ENCODE data around the gene CARS1. TPM values are rescaled to one million over a fixed set of nuclear protein-coding genes. Genes with fewer than 3 reads are reported as not detected.

The CARS1 gene
- total and polyA plus RNA-seq, 5 donors from 2014 or later = 39.6 to 58.0 (median 42.9) TPM

GRCh38 chr11:3101921-3102640 lies 44.9 kb upstream of the CARS1 start:
- DNase-seq = no peak
- Mint-ChIP-seq H3K27ac (no peak overlapping the region), H3K27me3 (peaks cover 5% of the 10 kb centered on the region), H3K36me3 (no peaks in the 10 kb centered on the region), H3K4me3 (no peak overlapping the region), H3K9me3 (no peaks in the 10 kb centered on the region), H3K4me1 (peaks cover 0 to 21% (median 5%) of the 10 kb centered on the region in 4 donors)
- no peak for ATAC-seq (ENCODE audit: low read depth in 2 of 2)
- H3K36me3 ChIP-seq (ENCODE audit: control insufficient read depth, insufficient read depth, low read length) = no peaks in the 10 kb centered on the region
- no peak overlapping the region for H3K4me3 ChIP-seq (ENCODE audit: low read depth, low read length)
- H3K27me3 ChIP-seq (ENCODE audit: control insufficient read depth, insufficient read depth, low read length) = no peaks in the 10 kb centered on the region
- no peak overlapping the region for H3K27ac ChIP-seq (ENCODE audit: insufficient read depth, low read length, poor library complexity, severe bottlenecking)
- H3K4me1 ChIP-seq (ENCODE audit: control insufficient read depth, insufficient read depth, low read length, poor library complexity, severe bottlenecking) = no peaks in the 10 kb centered on the region
- H3K9me3 ChIP-seq (ENCODE audit: control insufficient read depth in 2 of 2, low read length in 2 of 2) = no peaks in the 10 kb centered on the region

GRCh38 chr11:3099178-3099577 lies 42.0 kb upstream of the CARS1 start:
- ATAC-seq (ENCODE audit: low read depth in 2 of 2) = no peak
- peak overlapping the region in 2 of 3 donors; percentile 83 to 94 for H3K27ac Mint-ChIP-seq
- no peaks in the 10 kb centered on the region for H3K36me3 Mint-ChIP-seq

GRCh38 chr11:3096909-3097530 lies 39.8 kb upstream of the CARS1 start:
- Mint-ChIP-seq H3K4me1 (peaks cover 0 to 20% (median 5%) of the 10 kb centered on the region in 4 donors), H3K4me3 (no peak overlapping the region), H3K27me3 (peaks cover 5% of the 10 kb centered on the region), H3K36me3 (no peaks in the 10 kb centered on the region), H3K27ac (no peak overlapping the region), H3K9me3 (no peaks in the 10 kb centered on the region)
- Histone ChIP-seq H3K9me3 (ENCODE audit: control insufficient read depth in 2 of 2, low read length in 2 of 2) (no peaks in the 10 kb centered on the region), H3K4me1 (ENCODE audit: control insufficient read depth, insufficient read depth, low read length, poor library complexity, severe bottlenecking) (peaks cover 1% of the 10 kb centered on the region), H3K27me3 (ENCODE audit: control insufficient read depth, insufficient read depth, low read length) (no peaks in the 10 kb centered on the region), H3K4me3 (ENCODE audit: low read depth, low read length) (no peak overlapping the region), H3K36me3 (ENCODE audit: control insufficient read depth, insufficient read depth, low read length) (no peaks in the 10 kb centered on the region), H3K27ac (ENCODE audit: insufficient read depth, low read length, poor library complexity, severe bottlenecking) (no peak overlapping the region)
- ATAC-seq (ENCODE audit: low read depth in 2 of 2) = no peak
- DNase-seq = peak in 1 of 3 donors; percentile 10

More at GRCh38 chr11:3099178-3099577, 42.0 kb upstream of the CARS1 start:
- no peaks in the 10 kb centered on the region for H3K9me3 Mint-ChIP-seq
- H3K4me3 Mint-ChIP-seq = peak overlapping the region in 2 of 4 donors; percentile 18 to 52
- peaks cover 5% of the 10 kb centered on the region for H3K27me3 Mint-ChIP-seq
- Histone ChIP-seq H3K9me3 (ENCODE audit: control insufficient read depth in 2 of 2, low read length in 2 of 2) (no peaks in the 10 kb centered on the region), H3K4me3 (ENCODE audit: low read depth, low read length) (no peak overlapping the region), H3K27me3 (ENCODE audit: control insufficient read depth, insufficient read depth, low read length) (no peaks in the 10 kb centered on the region), H3K36me3 (ENCODE audit: control insufficient read depth, insufficient read depth, low read length) (no peaks in the 10 kb centered on the region), H3K27ac (ENCODE audit: insufficient read depth, low read length, poor library complexity, severe bottlenecking) (no peak overlapping the region), H3K4me1 (ENCODE audit: control insufficient read depth, insufficient read depth, low read length, poor library complexity, severe bottlenecking) (no peaks in the 10 kb centered on the region)
- no peak for DNase-seq
- peaks cover 0 to 21% (median 5%) of the 10 kb centered on the region in 4 donors for H3K4me1 Mint-ChIP-seq

GRCh38 chr11:3095712-3096361 lies 38.6 kb upstream of the CARS1 start:
- H3K27ac Mint-ChIP-seq = no peak overlapping the region
- no peak overlapping the region for H3K4me3 ChIP-seq (ENCODE audit: low read depth, low read length)
- ATAC-seq (ENCODE audit: low read depth in 2 of 2) (no peak), DNase-seq (no peak)
- H3K4me1 ChIP-seq (ENCODE audit: control insufficient read depth, insufficient read depth, low read length, poor library complexity, severe bottlenecking) = peaks cover 6% of the 10 kb centered on the region
- H3K9me3 Mint-ChIP-seq = no peaks in the 10 kb centered on the region
- peaks cover 11% of the 10 kb centered on the region for H3K27me3 Mint-ChIP-seq
- H3K4me3 Mint-ChIP-seq = no peak overlapping the region
- no peaks in the 10 kb centered on the region for H3K9me3 ChIP-seq (ENCODE audit: control insufficient read depth in 2 of 2, low read length in 2 of 2)
- H3K4me1 Mint-ChIP-seq = peaks cover 0 to 17% (median 5%) of the 10 kb centered on the region in 4 donors
- H3K27me3 ChIP-seq (ENCODE audit: control insufficient read depth, insufficient read depth, low read length) = no peaks in the 10 kb centered on the region
- H3K36me3 Mint-ChIP-seq = no peaks in the 10 kb centered on the region
- H3K27ac ChIP-seq (ENCODE audit: insufficient read depth, low read length, poor library complexity, severe bottlenecking) = no peak overlapping the region
- H3K36me3 ChIP-seq (ENCODE audit: control insufficient read depth, insufficient read depth, low read length) = no peaks in the 10 kb centered on the region

GRCh38 chr11:3094223-3094824 lies 37.1 kb upstream of the CARS1 start:
- no peak overlapping the region for H3K27ac ChIP-seq (ENCODE audit: insufficient read depth, low read length, poor library complexity, severe bottlenecking)
- DNase-seq = no peak
- H3K27me3 ChIP-seq (ENCODE audit: control insufficient read depth, insufficient read depth, low read length) = no peaks in the 10 kb centered on the region
- Mint-ChIP-seq H3K9me3 (no peaks in the 10 kb centered on the region), H3K4me1 (peaks cover 0 to 6% (median 4%) of the 10 kb centered on the region in 4 donors), H3K27me3 (peaks cover 11% of the 10 kb centered on the region), H3K36me3 (no peaks in the 10 kb centered on the region), H3K27ac (no peak overlapping the region), H3K4me3 (no peak overlapping the region)
- H3K36me3 ChIP-seq (ENCODE audit: control insufficient read depth, insufficient read depth, low read length) = no peaks in the 10 kb centered on the region
- no peak overlapping the region for H3K4me3 ChIP-seq (ENCODE audit: low read depth, low read length)
- H3K9me3 ChIP-seq (ENCODE audit: control insufficient read depth in 2 of 2, low read length in 2 of 2) = no peaks in the 10 kb centered on the region
- no peak for ATAC-seq (ENCODE audit: low read depth in 2 of 2)
- H3K4me1 ChIP-seq (ENCODE audit: control insufficient read depth, insufficient read depth, low read length, poor library complexity, severe bottlenecking) = peaks cover 6% of the 10 kb centered on the region

GRCh38 chr11:3093281-3094191 lies 36.3 kb upstream of the CARS1 start:
- DNase-seq (no peak), ATAC-seq (ENCODE audit: low read depth in 2 of 2) (no peak)
- H3K4me3 ChIP-seq (ENCODE audit: low read depth, low read length) = no peak overlapping the region
- H3K4me1 ChIP-seq (ENCODE audit: control insufficient read depth, insufficient read depth, low read length, poor library complexity, severe bottlenecking) = peaks cover 6% of the 10 kb centered on the region
- Mint-ChIP-seq H3K4me1 (peaks cover 0 to 4% (median 0%) of the 10 kb centered on the region in 4 donors), H3K4me3 (no peak overlapping the region), H3K27ac (no peak overlapping the region), H3K36me3 (no peaks in the 10 kb centered on the region), H3K9me3 (no peaks in the 10 kb centered on the region), H3K27me3 (peaks cover 12% of the 10 kb centered on the region)
- no peaks in the 10 kb centered on the region for H3K27me3 ChIP-seq (ENCODE audit: control insufficient read depth, insufficient read depth, low read length)
- H3K36me3 ChIP-seq (ENCODE audit: control insufficient read depth, insufficient read depth, low read length) = no peaks in the 10 kb centered on the region
- H3K27ac ChIP-seq (ENCODE audit: insufficient read depth, low read length, poor library complexity, severe bottlenecking) = no peak overlapping the region
- no peaks in the 10 kb centered on the region for H3K9me3 ChIP-seq (ENCODE audit: control insufficient read depth in 2 of 2, low read length in 2 of 2)

- Histone ChIP-seq H3K36me3 (ENCODE audit: control insufficient read depth, insufficient read depth, low read length) (no peaks in the 10 kb centered on the region), H3K27ac (ENCODE audit: insufficient read depth, low read length, poor library complexity, severe bottlenecking) (no peak overlapping the region), H3K4me3 (ENCODE audit: low read depth, low read length) (no peak overlapping the region), H3K4me1 (ENCODE audit: control insufficient read depth, insufficient read depth, low read length, poor library complexity, severe bottlenecking) (peaks cover 6% of the 10 kb centered on the region), H3K27me3 (ENCODE audit: control insufficient read depth, insufficient read depth, low read length) (no peaks in the 10 kb centered on the region), H3K9me3 (ENCODE audit: control insufficient read depth in 2 of 2, low read length in 2 of 2) (no peaks in the 10 kb centered on the region)
- Mint-ChIP-seq H3K4me1 (no peaks in the 10 kb centered on the region), H3K36me3 (no peaks in the 10 kb centered on the region), H3K4me3 (no peak overlapping the region), H3K27ac (no peak overlapping the region), H3K27me3 (peaks cover 16% of the 10 kb centered on the region), H3K9me3 (no peaks in the 10 kb centered on the region)
- ATAC-seq (ENCODE audit: low read depth in 2 of 2) (no peak), DNase-seq (no peak)
Measured at GRCh38 chr11:3092603-3093141, 35.4 kb upstream of the CARS1 start.
